AG04450 (cell line): Measurements from ENCODE around the gene ILDR2. TPM values are rescaled to one million over a fixed set of nuclear protein-coding genes. Genes with fewer than 3 reads are reported as not detected.

Experiments used
- CTCF ChIA-PET: fragments of 300-600, 350-600 bp; formaldehyde crosslinking; extraction: SDS; loops from one replicate; lab custom pipeline; 2022; ENCODE audit warnings: antibody characterized with exemption, inconsistent platforms; lab: Charles Lee
- POLR2A ChIA-PET: fragments of 350-600 bp; formaldehyde crosslinking; extraction: SDS; loops from one replicate; lab custom pipeline; 2021; ENCODE audit warnings: antibody characterized with exemption, inconsistent platforms; lab: Yijun Ruan, JAX
- DNase-seq: peaks from one replicate; pipeline ENCODE4 v3.0.0-alpha.2; 2011; ENCODE audit warnings: low read depth, low spot score
- H3K27ac ChIP-seq: one replicate; pipeline ENCODE4 v1.5.1; 2012; ENCODE audit warnings: low read depth, low read length, control low read depth
- H3K27me3 ChIP-seq: one replicate; pipeline ENCODE4 v1.6.0; 2012; ENCODE audit warnings: low read length; ENCODE audit not compliant: control insufficient read depth, insufficient read depth
- H3K4me3 ChIP-seq: 2 replicates; pipeline ENCODE4 v1.5.1; 2011; ENCODE audit warnings: mild to moderate bottlenecking, low read depth, low read length, control low read depth
- H3K9me3 ChIP-seq: 2 replicates; pipeline ENCODE4 v1.5.1; 2012; ENCODE audit warnings: low read length; ENCODE audit not compliant: control insufficient read depth, insufficient read depth
- CTCF ChIP-seq: IDR thresholded peaks from 2 replicates; pipeline ENCODE4 v1.5.1; 2011; ENCODE audit warnings: low read depth, low read length, control low read depth, inconsistent platforms
- polyA plus RNA-seq: library from polyadenylated mRNA; depleted of rRNA; stranded (reverse); fragments of >200 nt; gene quantifications from 2 replicates; pipeline ENCODE4 v1.2.3, GENCODE V29; 2011

Gene ILDR2
- polyA plus RNA-seq, 1 experiment: 0.10 TPM

GRCh38 chr1:166927701-166928100 lies 47.6 kb downstream of the ILDR2 start:
- no peak for TF ChIP-seq CTCF
- Histone ChIP-seq H3K9me3 (no peaks in the 10 kb centered on the region), H3K4me3 (no peak overlapping the region), H3K27ac (no peak overlapping the region), H3K27me3 (peaks cover 4% of the 10 kb centered on the region)
- ChIA-PET POLR2A (no interaction called here), CTCF (interaction anchor here (0.6 to 2.7 kb wide), 2 partner anchors 18 to 132 kb away, joined by 3 to 11 read pairs; no protein-coding TSS in a partner anchor)
- DNase-seq: no peak

GRCh38 chr1:166925810-166926478 lies 49.4 kb downstream of the ILDR2 start:
- no peak for TF ChIP-seq CTCF
- Histone ChIP-seq H3K27me3 (peaks cover 17% of the 10 kb centered on the region), H3K4me3 (no peak overlapping the region), H3K27ac (no peak overlapping the region), H3K9me3 (no peaks in the 10 kb centered on the region; the same call in 1 of the 2 replicates)
- POLR2A ChIA-PET: interaction anchor here (0.5 kb wide), 1 partner anchor 1819 kb away, joined by 7 read pairs; no protein-coding TSS in a partner anchor
- CTCF ChIA-PET: interaction anchor here (1.8 kb wide), 2 partner anchors 16 to 133 kb away, joined by 4 to 7 read pairs; no protein-coding TSS in a partner anchor
- no peak for DNase-seq

- ChIA-PET POLR2A (no interaction called here), CTCF (interaction anchor here (1.8 kb wide), 2 partner anchors 15 to 134 kb away, joined by 4 to 7 read pairs; no protein-coding TSS in a partner anchor)
- H3K27me3 ChIP-seq: peaks cover 24% of the 10 kb centered on the region
- no peak for DNase-seq
- TF ChIP-seq CTCF: no peak
- no peak overlapping the region for H3K4me3 ChIP-seq
- H3K9me3 ChIP-seq: no peaks in the 10 kb centered on the region; the same call in 1 of the 2 replicates
- no peak overlapping the region for H3K27ac ChIP-seq
These were observed 50.4 kb downstream of the ILDR2 start for GRCh38 chr1:166924823-166925541.

GRCh38 chr1:166920561-166921475 lies 54.5 kb downstream of the ILDR2 start:
- DNase-seq: no peak
- Histone ChIP-seq H3K27ac (no peak overlapping the region), H3K9me3 (no peaks in the 10 kb centered on the region; the same call in 1 of the 2 replicates), H3K4me3 (no peak overlapping the region), H3K27me3 (peaks cover 28% of the 10 kb centered on the region)
- ChIA-PET CTCF (no interaction called here), POLR2A (no interaction called here)
- TF ChIP-seq CTCF: no peak
